Endothelial cell of umbilical vein (primary cell): ENCODE results near the gene PIP5K1C. TPM values are rescaled to one million over a fixed set of nuclear protein-coding genes. Genes with fewer than 3 reads are reported as not detected.

Experiments
- BruUV-seq: library from RNA; stranded (reverse); fragments of 400-500 nt; replicated peaks from 2 replicates; lab custom pipeline; 2021; lab: Mats Ljungman, UMichigan
- CTCF ChIA-PET: fragments of 300-600, 350-600 bp; sonication (Branson Sonifier 250); formaldehyde crosslinking; loops from one replicate; lab custom pipeline; 2021; ENCODE audit warnings: antibody characterized with exemption, inconsistent platforms; lab: Charles Lee
- POLR2A ChIA-PET: fragments of 300-600, 350-600 bp; sonication (Branson Sonifier 250); formaldehyde crosslinking; loops from one replicate; lab custom pipeline; 2021; ENCODE audit warnings: antibody characterized with exemption, inconsistent platforms; lab: Charles Lee
- DNase-seq: peaks from one replicate; pipeline ENCODE4 v3.0.0-alpha.2; 2011; ENCODE audit warnings: low read depth, low spot score
- FAIRE-seq: peaks from 2 replicates; lab custom pipeline; 2011; peaks lifted over from hg19 to GRCh38; lab: Jason Lieb, UNC
- H2AFZ ChIP-seq: 2 replicates; pipeline ENCODE4 v1.6.0; 2012; ENCODE audit warnings: low read depth, low read length, control low read depth, inconsistent platforms
- H3K27ac ChIP-seq: 2 replicates; pipeline ENCODE4 v1.5.1; 2011; ENCODE audit warnings: low read depth, mild to moderate bottlenecking, control low read depth, low read length, moderate library complexity; ENCODE audit not compliant: insufficient read depth
- H3K27me3 ChIP-seq, 2 experiments: 2 replicates each; pipeline versions ENCODE4 v1.6.0 to v1.6.1; 2011; ENCODE audit warnings: low read length in 2 of 2, mixed read lengths in 1 of 2; ENCODE audit not compliant: control insufficient read depth in 2 of 2, insufficient read depth in 2 of 2
- H3K36me3 ChIP-seq, 2 experiments: 2 replicates in 1 of 2; 3 replicates in 1 of 2; pipeline ENCODE4 v1.5.1; 2011; ENCODE audit warnings: low read length in 2 of 2, mild to moderate bottlenecking in 1 of 2, moderate library complexity in 1 of 2; ENCODE audit not compliant: control insufficient read depth in 2 of 2, insufficient read depth in 2 of 2; ENCODE audit errors: extremely low read depth in 1 of 2
- H3K4me1 ChIP-seq: 3 replicates; pipeline ENCODE4 v1.5.1; 2011; ENCODE audit warnings: mild to moderate bottlenecking, low read length; ENCODE audit not compliant: control insufficient read depth, insufficient read depth; ENCODE audit errors: extremely low read depth
- H3K4me2 ChIP-seq: 2 replicates; pipeline ENCODE4 v1.6.1; 2011; ENCODE audit warnings: low read length, control low read depth, mixed read lengths; ENCODE audit not compliant: insufficient read depth
- H3K4me3 ChIP-seq, 3 experiments: fragments of 200-600 bp in 1 of 3; sonication (generic), shearing (Covaris generic) in 1 of 3; replicated peaks in 1 of 3; 2 replicates each; pipeline ENCODE4 v1.5.1; 2011 to 2016; ENCODE audit warnings: control low read depth in 3 of 3, low read length in 3 of 3, mild to moderate bottlenecking in 2 of 3, inconsistent platforms in 1 of 3, low read depth in 1 of 3, moderate library complexity in 1 of 3; ENCODE audit not compliant: insufficient read depth in 1 of 3
- H3K79me2 ChIP-seq: 2 replicates; pipeline ENCODE4 v1.6.0; 2012; ENCODE audit warnings: low read length, inconsistent platforms; ENCODE audit not compliant: control insufficient read depth, insufficient read depth
- H3K9ac ChIP-seq: replicated peaks from 2 replicates; pipeline ENCODE3; 2011; ENCODE audit warnings: low read length, control low read depth; ENCODE audit not compliant: insufficient read depth; ENCODE audit errors: extremely low read depth
- H3K9me1 ChIP-seq: replicated peaks from 3 replicates; pipeline ENCODE4 v1.6.0; 2011; ENCODE audit warnings: mild to moderate bottlenecking, low read length; ENCODE audit not compliant: control insufficient read depth, insufficient read depth; ENCODE audit errors: extremely low read depth
- H3K9me3 ChIP-seq: replicated peaks from 2 replicates; pipeline ENCODE4 v1.5.1; 2012; ENCODE audit warnings: low read length, inconsistent platforms; ENCODE audit not compliant: control insufficient read depth, insufficient read depth
- H4K20me1 ChIP-seq: replicated peaks from 2 replicates; pipeline ENCODE3; 2011; ENCODE audit warnings: mild to moderate bottlenecking, low read length; ENCODE audit not compliant: control insufficient read depth, insufficient read depth; ENCODE audit errors: extremely low read depth
- CTCF ChIP-seq, 2 donors: IDR thresholded peaks; 1 replicate in 1 of 2; 2 replicates in 1 of 2; pipeline ENCODE4 v1.5.1; 2011; ENCODE audit warnings: low read length in 2 of 2, mild to moderate bottlenecking in 2 of 2, moderate library complexity in 2 of 2, control low read depth in 1 of 2, inconsistent platforms in 1 of 2, low read depth in 1 of 2; ENCODE audit not compliant: insufficient read depth in 1 of 2; ENCODE audit errors: extremely low read depth in 1 of 2
- EZH2 ChIP-seq: IDR thresholded peaks from 2 replicates; pipeline ENCODE4 v1.6.1; 2012; ENCODE audit warnings: borderline replicate concordance, low read depth, mild to moderate bottlenecking, moderate library complexity, low read length, inconsistent platforms; ENCODE audit not compliant: severe bottlenecking
- FOS ChIP-seq: IDR thresholded peaks from 2 replicates; pipeline ENCODE4 v1.6.1; 2011; ENCODE audit warnings: mild to moderate bottlenecking, low read length, moderate library complexity, borderline replicate concordance; ENCODE audit not compliant: insufficient read depth
- GATA2 ChIP-seq: IDR thresholded peaks from 2 replicates; pipeline ENCODE4 v1.7.0; 2011; ENCODE audit warnings: low read depth, mild to moderate bottlenecking, moderate library complexity, mixed read lengths, low read length; ENCODE audit not compliant: insufficient read length, insufficient read depth
- JUN ChIP-seq: IDR thresholded peaks from 2 replicates; pipeline ENCODE4 v1.6.1; 2011; ENCODE audit warnings: borderline replicate concordance, low read depth; ENCODE audit not compliant: insufficient read length, insufficient read depth
- MAX ChIP-seq: IDR thresholded peaks from 2 replicates; pipeline ENCODE4 v1.6.1; 2011; ENCODE audit not compliant: insufficient read depth, insufficient read length
- MYC ChIP-seq: IDR thresholded peaks from one replicate; pipeline ENCODE4 v1.6.1; 2011; ENCODE audit warnings: mild to moderate bottlenecking, low read depth, low read length
- POLR2A ChIP-seq: IDR thresholded peaks from 2 replicates; pipeline ENCODE4 v1.6.1; 2012; ENCODE audit warnings: low read depth, mild to moderate bottlenecking, control low read depth, low read length
- POLR2AphosphoS5 ChIP-seq: IDR thresholded peaks from 2 replicates; pipeline ENCODE4 v1.6.1; 2012; ENCODE audit warnings: low read depth, mild to moderate bottlenecking, control low read depth, low read length, moderate library complexity; ENCODE audit not compliant: insufficient read depth
- dilution Hi-C: fragments of 300-500 bp; cut with MboI; formaldehyde crosslinking; loops from one replicate; pipeline ENCODE4 v1.15.0; 2019; ENCODE audit warnings: low sequenced_read_pairs; ENCODE audit not compliant: extremely low pct_ligation_motif_present
- intact Hi-C: fragments of 100-400 bp; cut with micrococcal nuclease; formaldehyde crosslinking; loops from one replicate; pipeline ENCODE4 v1.10.0; 2022
- polyA plus RNA-seq, 4 experiments: library from polyadenylated mRNA; depleted of rRNA in 3 of 4; stranded (reverse) in 3 of 4; unstranded in 1 of 4; fragments of >200 nt; gene quantifications; 2 replicates each; pipeline versions ENCODE4 v1.2.1 to v1.2.3, GENCODE V29; 2011 to 2012; ENCODE audit warnings: missing spikeins in 1 of 4
- total RNA-seq: library from RNA; stranded (reverse); gene quantifications from 2 replicates; pipeline ENCODE4 v1.2.3, GENCODE V29; 2021

PIP5K1C gene
- total and polyA plus RNA-seq, 2 donors (not counting 3 experiments of a cell fraction or from before 2014, with no cell fraction given): 31.6 to 79.5 TPM

GRCh38 chr19:3678188-3678587 lies 22.1 kb downstream of the PIP5K1C start:
- Histone ChIP-seq H3K27ac (no peak overlapping the region), H3K9ac (no peak overlapping the region), H2AFZ (no peak overlapping the region), H3K4me2 (no peak overlapping the region), H3K27me3 (no peaks in the 10 kb centered on the region), H3K4me3 (no peak overlapping the region), H3K4me1 (peaks cover 4% of the 10 kb centered on the region), H4K20me1 (no peaks in the 10 kb centered on the region), H3K79me2 (peaks cover 12% of the 10 kb centered on the region), H3K36me3 (no peaks in the 10 kb centered on the region), H3K9me3 (no peaks in the 10 kb centered on the region), H3K9me1 (no peaks in the 10 kb centered on the region)
- dilution Hi-C loops: no loop called here
- ChIA-PET POLR2A (no interaction called here), CTCF (no interaction called here)
- no peak for TF ChIP-seq JUN
- no peak for TF ChIP-seq POLR2A
- TF ChIP-seq GATA2: no peak
- no peak for TF ChIP-seq CTCF (IDR thresholded peaks at IDR 0.05; ENCODE audit: extremely low read depth in 1 of 2, insufficient read depth in 1 of 2, low read depth in 1 of 2, low read length in 2 of 2)
- no peak for TF ChIP-seq EZH2
- no peak for TF ChIP-seq POLR2AphosphoS5
- TF ChIP-seq MAX: no peak
- TF ChIP-seq FOS: no peak
- no peak for TF ChIP-seq MYC
- intact Hi-C loops: no loop called here
- no TSS peak for BruUV-seq
- DNase-seq (no peak), FAIRE-seq (no peak)
